ENCODE results near the gene DACT2. TPM values are rescaled to one million over a fixed set of nuclear protein-coding genes. Genes with fewer than 3 reads are reported as not detected.

DACT2 gene
- total RNA-seq, 3 donors from 2014 or later: 1.2 to 3.4 (median 1.5) TPM

DNA sequence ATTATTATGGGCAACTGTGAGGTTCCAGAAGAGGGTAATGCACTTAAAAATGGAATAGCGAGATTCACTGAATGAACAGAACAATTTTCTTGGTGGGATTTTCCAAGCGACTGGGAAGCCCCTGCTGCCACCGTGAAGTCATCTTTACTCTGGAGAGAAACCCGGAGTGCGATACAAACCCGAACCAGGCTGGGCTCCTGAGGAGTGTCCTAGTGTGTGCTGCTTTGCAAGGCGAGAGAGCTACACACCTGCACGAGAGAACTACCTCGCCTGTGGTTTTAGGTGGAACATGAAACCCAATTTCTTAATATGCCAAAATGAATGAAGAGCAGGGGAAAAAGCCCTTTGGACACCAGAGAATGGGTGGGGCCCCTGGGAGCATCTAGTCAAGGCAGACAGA, 33.5 kb upstream of the DACT2 start:
- intact Hi-C loops (cut with DNase I, micrococcal nuclease): loop anchor here in 1 of 2 donors (10.0 kb wide), 1 partner anchor 148 kb away; no protein-coding TSS in a partner anchor

GRCh38 chr6:168352096-168352495, 32.5 kb upstream of the DACT2 start:
- H3K36me3 ChIP-seq (ENCODE audit: low read depth): no peaks in the 10 kb centered on the region
- peaks cover 3% of the 10 kb centered on the region for H3K4me1 ChIP-seq (ENCODE audit: low read depth)
- H3K9me3 ChIP-seq: peaks cover 4% of the 10 kb centered on the region
- DNase-seq (no peak), ATAC-seq (no peak)
- no peak overlapping the region for H3K4me3 ChIP-seq
- intact Hi-C loops (cut with DNase I, micrococcal nuclease): loop anchor here in 1 of 2 donors (10.0 kb wide), 1 partner anchor 147 kb away; no protein-coding TSS in a partner anchor
- TF ChIP-seq, protein P1, sequence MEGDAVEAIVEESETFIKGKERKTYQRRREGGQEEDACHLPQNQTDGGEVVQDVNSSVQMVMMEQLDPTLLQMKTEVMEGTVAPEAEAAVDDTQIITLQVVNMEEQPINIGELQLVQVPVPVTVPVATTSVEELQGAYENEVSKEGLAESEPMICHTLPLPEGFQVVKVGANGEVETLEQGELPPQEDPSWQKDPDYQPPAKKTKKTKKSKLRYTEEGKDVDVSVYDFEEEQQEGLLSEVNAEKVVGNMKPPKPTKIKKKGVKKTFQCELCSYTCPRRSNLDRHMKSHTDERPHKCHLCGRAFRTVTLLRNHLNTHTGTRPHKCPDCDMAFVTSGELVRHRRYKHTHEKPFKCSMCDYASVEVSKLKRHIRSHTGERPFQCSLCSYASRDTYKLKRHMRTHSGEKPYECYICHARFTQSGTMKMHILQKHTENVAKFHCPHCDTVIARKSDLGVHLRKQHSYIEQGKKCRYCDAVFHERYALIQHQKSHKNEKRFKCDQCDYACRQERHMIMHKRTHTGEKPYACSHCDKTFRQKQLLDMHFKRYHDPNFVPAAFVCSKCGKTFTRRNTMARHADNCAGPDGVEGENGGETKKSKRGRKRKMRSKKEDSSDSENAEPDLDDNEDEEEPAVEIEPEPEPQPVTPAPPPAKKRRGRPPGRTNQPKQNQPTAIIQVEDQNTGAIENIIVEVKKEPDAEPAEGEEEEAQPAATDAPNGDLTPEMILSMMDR (IDR thresholded peaks at IDR 0.05): no peak

More for the DNA sequence above, 33.5 kb upstream of the DACT2 start:
- Histone ChIP-seq H3K36me3 (ENCODE audit: low read depth) (no peaks in the 10 kb centered on the region), H3K4me1 (ENCODE audit: low read depth) (peaks cover 3% of the 10 kb centered on the region), H3K4me3 (no peak overlapping the region), H3K9me3 (peaks cover 4% of the 10 kb centered on the region)
- TF ChIP-seq, protein P1 (IDR thresholded peaks at IDR 0.05): no peak
- DNase-seq: no peak
- ATAC-seq: no peak

GRCh38 chr6:168349718-168350210, 30.2 kb upstream of the DACT2 start:
- TF ChIP-seq, protein P1 (IDR thresholded peaks at IDR 0.05): no peak
- no peaks in the 10 kb centered on the region for H3K4me1 ChIP-seq (ENCODE audit: low read depth)
- peaks cover 4% of the 10 kb centered on the region for H3K9me3 ChIP-seq
- intact Hi-C loops (cut with DNase I, micrococcal nuclease): loop anchor here in 1 of 2 donors (10.0 kb wide), 1 partner anchor 145 kb away; no protein-coding TSS in a partner anchor
- H3K36me3 ChIP-seq (ENCODE audit: low read depth): no peaks in the 10 kb centered on the region
- H3K4me3 ChIP-seq: no peak overlapping the region
- DNase-seq (no peak), ATAC-seq (no peak)

GRCh38 chr6:168348186-168348585, 28.6 kb upstream of the DACT2 start:
- Histone ChIP-seq H3K4me3 (no peak overlapping the region), H3K36me3 (ENCODE audit: low read depth) (no peaks in the 10 kb centered on the region), H3K4me1 (ENCODE audit: low read depth) (peaks cover under 1% of the 10 kb centered on the region), H3K9me3 (peaks cover 4% of the 10 kb centered on the region)
- intact Hi-C loops (cut with DNase I, micrococcal nuclease): no loop called here
- TF ChIP-seq, protein P1 (IDR thresholded peaks at IDR 0.05): no peak
- ATAC-seq: no peak
- DNase-seq: no peak

DNA sequence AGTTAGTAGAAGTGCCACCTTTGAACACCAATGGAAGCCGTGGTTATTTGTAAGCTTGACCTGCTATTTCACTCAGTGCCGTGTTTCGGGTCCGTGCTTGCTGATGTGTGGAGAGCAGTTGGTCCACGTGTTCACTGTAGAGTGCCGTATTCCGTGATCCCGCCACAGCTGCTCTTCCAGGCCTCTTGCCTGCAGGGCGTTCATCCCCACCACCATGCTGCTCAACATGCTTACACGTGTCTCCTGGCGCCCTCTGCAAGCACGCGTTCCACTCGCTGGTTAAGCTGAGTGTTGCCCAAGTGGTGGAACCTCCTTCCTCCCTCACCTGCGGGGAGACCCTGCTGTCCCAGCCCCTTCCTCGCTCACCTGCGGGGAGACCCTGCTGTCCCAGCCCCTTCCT, 28.0 kb upstream of the DACT2 start:
- TF ChIP-seq, protein P1 (IDR thresholded peaks at IDR 0.05): no peak
- Histone ChIP-seq H3K4me3 (no peak overlapping the region), H3K4me1 (ENCODE audit: low read depth) (peaks cover 6% of the 10 kb centered on the region), H3K36me3 (ENCODE audit: low read depth) (no peaks in the 10 kb centered on the region), H3K9me3 (peaks cover 4% of the 10 kb centered on the region)
- DNase-seq (no peak), ATAC-seq (no peak)
- intact Hi-C loops (cut with DNase I, micrococcal nuclease): no loop called here

Data from mucosa of descending colon (tissue), 3 donors.